22Rv1 (cell line): ENCODE results near the gene SCUBE1.

Source experiments
- CTCF ChIP-seq: fragments of 450-650 bp; IDR thresholded peaks from 2 replicates; pipeline ENCODE4 v1.5.1; 2017; ENCODE audit warnings: mild to moderate bottlenecking
- ZFX ChIP-seq: fragments of 450-650 bp; IDR thresholded peaks from 2 replicates; pipeline ENCODE4 v1.6.1; 2017; ENCODE audit warnings: antibody characterized with exemption, borderline replicate concordance

DNA sequence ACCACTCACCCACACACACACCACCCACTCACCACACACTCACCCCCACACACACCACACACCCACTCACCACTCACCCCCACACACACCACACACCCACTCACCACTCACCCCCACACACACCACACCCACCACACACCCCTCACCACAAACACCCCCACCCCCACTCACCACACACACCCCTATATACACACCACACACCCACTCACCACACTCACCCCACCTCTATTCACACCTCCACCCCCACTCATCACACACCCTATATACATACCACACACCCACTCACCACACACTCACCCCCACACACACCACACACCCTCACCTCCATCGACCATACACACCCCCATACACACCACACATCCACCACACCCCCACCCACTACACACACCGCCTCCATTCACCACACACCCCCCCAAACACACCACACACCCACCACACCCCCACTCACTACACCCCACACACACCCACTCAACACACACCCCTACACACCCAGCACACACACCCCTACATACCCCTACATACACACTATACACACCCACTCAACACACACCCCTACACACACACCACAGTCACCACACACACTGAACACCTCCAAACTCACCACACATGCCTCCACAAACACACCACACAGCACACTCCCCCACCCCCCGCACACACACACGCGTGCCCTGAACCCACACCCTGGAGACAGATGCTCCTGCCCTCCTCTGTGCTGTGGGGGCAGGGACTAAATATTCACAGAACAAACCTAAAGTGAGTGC lies 137.2 kb downstream of the SCUBE1 start:
- no peak for TF ChIP-seq CTCF
- no peak for TF ChIP-seq ZFX
